GM15510 (cell line): Measurements from ENCODE around the gene INTS1.

Experiments
- POLR2A ChIP-seq: IDR thresholded peaks from 3 replicates; pipeline ENCODE4 v1.6.1; 2011; ENCODE audit warnings: borderline replicate concordance; ENCODE audit not compliant: insufficient read length; ENCODE audit errors: extremely low read depth

Gene INTS1

GRCh38 chr7:1437155-1437880, 66.9 kb downstream of the INTS1 start:
- no peak for TF ChIP-seq POLR2A

- no peak for TF ChIP-seq POLR2A
These were observed 67.6 kb downstream of the INTS1 start for GRCh38 chr7:1436608-1437007.

- TF ChIP-seq POLR2A: no peak
These were observed 69.1 kb downstream of the INTS1 start for GRCh38 chr7:1434891-1435670.

- no peak for TF ChIP-seq POLR2A
These were observed 69.9 kb downstream of the INTS1 start for GRCh38 chr7:1434165-1434718.

GRCh38 chr7:1433128-1433920, 70.9 kb downstream of the INTS1 start:
- no peak for TF ChIP-seq POLR2A

- no peak for TF ChIP-seq POLR2A
These were observed 71.6 kb downstream of the INTS1 start for GRCh38 chr7:1432411-1433082.

GRCh38 chr7:1431634-1432380, 72.4 kb downstream of the INTS1 start:
- no peak for TF ChIP-seq POLR2A

GRCh38 chr7:1431226-1431625, 73.0 kb downstream of the INTS1 start:
- no peak for TF ChIP-seq POLR2A

GRCh38 chr7:1430056-1430845, 73.9 kb downstream of the INTS1 start:
- no peak for TF ChIP-seq POLR2A

GRCh38 chr7:1428941-1429501, 75.2 kb downstream of the INTS1 start:
- no peak for TF ChIP-seq POLR2A

GRCh38 chr7:1427064-1427657, 77.0 kb downstream of the INTS1 start:
- no peak for TF ChIP-seq POLR2A

GRCh38 chr7:1426474-1426873, 77.7 kb downstream of the INTS1 start:
- no peak for TF ChIP-seq POLR2A

- no peak for TF ChIP-seq POLR2A
These were observed 78.7 kb downstream of the INTS1 start for GRCh38 chr7:1425292-1426136.
